Measurements from ENCODE around the gene CGB8. TPM values are rescaled to one million over a fixed set of nuclear protein-coding genes. Genes with fewer than 3 reads are reported as not detected.

Gene CGB8
- polyA plus RNA-seq, 1 donor (not counting 4 experiments of a cell fraction or from before 2014, with no cell fraction given): not detected

- peaks cover 3 to 4% of the 10 kb centered on the region in 2 experiments for H3K36me3 ChIP-seq (ENCODE audit: control insufficient read depth in 2 of 2, extremely low read depth in 1 of 2, insufficient read depth in 2 of 2, low read length in 2 of 2)
- no peak for TF ChIP-seq CTCF (optimal IDR thresholded peaks at IDR 0.05 in 1 of 3, IDR thresholded peaks at IDR 0.05 in 1 of 3, conservative IDR thresholded peaks at IDR 0.05 in 1 of 3; ENCODE audit: extremely low read depth in 1 of 3, insufficient read depth in 2 of 3, low read length in 3 of 3)
- no peak for TF ChIP-seq EZH2 (IDR thresholded peaks at IDR 0.05; ENCODE audit: low read length)
- FAIRE-seq: no peak
- no peaks in the 10 kb centered on the region for H3K79me2 ChIP-seq (ENCODE audit: control insufficient read depth, insufficient read depth, low read length)
- peaks cover 26% of the 10 kb centered on the region for H3K4me1 ChIP-seq (ENCODE audit: control insufficient read depth, extremely low read depth, insufficient read depth, low read length)
- H3K9me1 ChIP-seq (ENCODE audit: control insufficient read depth, extremely low read depth, insufficient read depth, low read length): peaks cover 2% of the 10 kb centered on the region
- H3K27me3 ChIP-seq (ENCODE audit: control insufficient read depth, extremely low read depth, insufficient read depth, low read length): peaks cover 4% of the 10 kb centered on the region
- H2AFZ ChIP-seq (ENCODE audit: control insufficient read depth, low read length): no peak overlapping the region
- H3K9me3 ChIP-seq (ENCODE audit: control insufficient read depth, low read depth, low read length): no peaks in the 10 kb centered on the region
- H3K4me3 ChIP-seq (ENCODE audit: control insufficient read depth in 2 of 3, extremely low read depth in 1 of 3, insufficient read depth in 2 of 3, low read depth in 1 of 3, low read length in 3 of 3): no peak overlapping the region
- H4K20me1 ChIP-seq (ENCODE audit: control insufficient read depth, extremely low read depth, insufficient read depth, low read length): no peaks in the 10 kb centered on the region
- dilution Hi-C loops (cut with MboI; ENCODE audit: extremely low pct_ligation_motif_present, low sequenced_read_pairs): no loop called here
- no peak overlapping the region for H3K27ac ChIP-seq (ENCODE audit: control insufficient read depth, insufficient read depth, low read length)
- no peak overlapping the region for H3K4me2 ChIP-seq (ENCODE audit: control insufficient read depth, extremely low read depth, insufficient read depth, low read depth, low read length)
- no peak for DNase-seq (ENCODE audit: low read depth, low spot score)
- H3K9ac ChIP-seq (ENCODE audit: control insufficient read depth, extremely low read depth, insufficient read depth, low read length): no peak overlapping the region
These were observed 12.5 kb upstream of the CGB8 start for GRCh38 chr19:49061445-49061844.

- H3K4me1 ChIP-seq (ENCODE audit: control insufficient read depth, extremely low read depth, insufficient read depth, low read length): peaks cover 26% of the 10 kb centered on the region
- H4K20me1 ChIP-seq (ENCODE audit: control insufficient read depth, extremely low read depth, insufficient read depth, low read length): no peaks in the 10 kb centered on the region
- no peaks in the 10 kb centered on the region for H3K79me2 ChIP-seq (ENCODE audit: control insufficient read depth, insufficient read depth, low read length)
- peaks cover 2% of the 10 kb centered on the region for H3K27me3 ChIP-seq (ENCODE audit: control insufficient read depth, extremely low read depth, insufficient read depth, low read length)
- TF ChIP-seq CTCF (optimal IDR thresholded peaks at IDR 0.05 in 1 of 3, IDR thresholded peaks at IDR 0.05 in 1 of 3, conservative IDR thresholded peaks at IDR 0.05 in 1 of 3; ENCODE audit: extremely low read depth in 1 of 3, insufficient read depth in 2 of 3, low read length in 3 of 3) (no peak), EZH2 (IDR thresholded peaks at IDR 0.05; ENCODE audit: low read length) (no peak)
- H3K9me3 ChIP-seq (ENCODE audit: control insufficient read depth, low read depth, low read length): no peaks in the 10 kb centered on the region
- dilution Hi-C loops (cut with MboI; ENCODE audit: extremely low pct_ligation_motif_present, low sequenced_read_pairs): no loop called here
- no peak overlapping the region for H3K27ac ChIP-seq (ENCODE audit: control insufficient read depth, insufficient read depth, low read length)
- no peak overlapping the region for H3K4me3 ChIP-seq (ENCODE audit: control insufficient read depth in 2 of 3, extremely low read depth in 1 of 3, insufficient read depth in 2 of 3, low read depth in 1 of 3, low read length in 3 of 3)
- H3K9me1 ChIP-seq (ENCODE audit: control insufficient read depth, extremely low read depth, insufficient read depth, low read length): peaks cover 2% of the 10 kb centered on the region
- H2AFZ ChIP-seq (ENCODE audit: control insufficient read depth, low read length): no peak overlapping the region
- no peak for DNase-seq (ENCODE audit: low read depth, low spot score)
- no peak for FAIRE-seq
- H3K9ac ChIP-seq (ENCODE audit: control insufficient read depth, extremely low read depth, insufficient read depth, low read length): no peak overlapping the region
- peaks cover 3 to 4% of the 10 kb centered on the region in 2 experiments for H3K36me3 ChIP-seq (ENCODE audit: control insufficient read depth in 2 of 2, extremely low read depth in 1 of 2, insufficient read depth in 2 of 2, low read length in 2 of 2)
- H3K4me2 ChIP-seq (ENCODE audit: control insufficient read depth, extremely low read depth, insufficient read depth, low read depth, low read length): no peak overlapping the region
These were observed 12.1 kb upstream of the CGB8 start for GRCh38 chr19:49061000-49061399.

Data from keratinocyte (primary cell).